Heart left ventricle (tissue), 16 donors: Measurements from ENCODE around the gene VTI1A. TPM values are rescaled to one million over a fixed set of nuclear protein-coding genes. Genes with fewer than 3 reads are reported as not detected.

ENCODE experiments used
- ATAC-seq, 4 donors: fragments of 200-7000 bp; cut with Tn5 transposase; one replicate each; pipeline ENCODE4 v1.9.1; 2020 to 2022; ENCODE audit warnings: moderate library complexity in 4 of 4, mild to moderate bottlenecking in 3 of 4, moderate number of reproducible peaks in 1 of 4
- DNase-seq, 5 donors: peaks; one replicate each; pipeline ENCODE4 v3.0.0-alpha.2; 2020
- H3K27ac ChIP-seq, 12 donors: fragments of 200-600 bp; sonication (generic) in 4 of 12; one replicate each; pipeline versions ENCODE4 v1.5.0 to v1.8.0; 2016 to 2022; ENCODE audit warnings: mild to moderate bottlenecking in 2 of 12
- H3K27me3 ChIP-seq, 9 donors: fragments of 200-600 bp; sonication (generic) in 2 of 9; one replicate each; pipeline versions ENCODE4 v1.5.1 to v1.8.0; 2016 to 2022; ENCODE audit warnings: mild to moderate bottlenecking in 3 of 9
- H3K36me3 ChIP-seq, 9 donors: fragments of 200-600 bp; sonication (generic) in 2 of 9; one replicate each; pipeline versions ENCODE4 v1.5.0 to v1.8.0; 2018 to 2022; ENCODE audit warnings: mild to moderate bottlenecking in 2 of 9
- H3K4me1 ChIP-seq, 12 donors: fragments of 200-600 bp; sonication (generic) in 4 of 12; one replicate each; pipeline versions ENCODE4 v1.5.0 to v1.8.0; 2016 to 2022; ENCODE audit warnings: mild to moderate bottlenecking in 3 of 12
- H3K4me3 ChIP-seq, 12 donors: fragments of 200-600 bp; sonication (generic) in 4 of 12; one replicate each; pipeline versions ENCODE4 v1.5.0 to v1.8.0; 2017 to 2022; ENCODE audit warnings: mild to moderate bottlenecking in 9 of 12, moderate library complexity in 4 of 12
- H3K9me3 ChIP-seq, 12 donors: fragments of 200-600 bp; sonication (generic) in 4 of 12; one replicate each; pipeline versions ENCODE4 v1.5.0 to v1.8.0; 2016 to 2022; ENCODE audit warnings: mild to moderate bottlenecking in 1 of 12
- POLR2A ChIP-seq, 2 donors: fragments of 450-650 bp; IDR thresholded peaks; one replicate each; pipeline ENCODE4 v1.6.1; 2017; ENCODE audit warnings: antibody characterized with exemption in 2 of 2, mild to moderate bottlenecking in 2 of 2, moderate library complexity in 2 of 2
- WGBS, 4 donors: extraction: QIAGEN DNeasy Blood & Tissue Kit in 2 of 4; methylation state at CpG; one replicate each; pipeline versions ENCODE4 v1.1.5 to v1.1.7; 2013 to 2018; 5-methylcytosine and 5-hydroxymethylcytosine counted together
- intact Hi-C, 10 donors: fragments of 100-400 bp; cut with DNase I; formaldehyde crosslinking; loops; one replicate each; pipeline versions ENCODE4 v1.11.1 to v1.14.2; 2022
- polyA plus RNA-seq, 2 donors: library from polyadenylated mRNA; stranded (reverse); fragments of 200-250 nt; gene quantifications; one replicate each; pipeline ENCODE4 v1.2.3, GENCODE V29; 2013
- total RNA-seq, 9 donors: library from RNA; depleted of rRNA in 2 of 9; stranded (reverse); fragments of >200 nt in 2 of 9; fragmentation: NEBNext Ultra II Directional in 3 of 9; extraction: Animal tissue kit (Norgen Biotek cat#: 25700) in 3 of 9; gene quantifications; one replicate each; pipeline versions ENCODE4 v1.1.0 to v1.2.4, GENCODE V29; 2016 to 2023
- TF ChIP-seq, protein P1 (sequence below), 12 donors: fragments of 200-600 bp; sonication (generic) in 4 of 12; IDR thresholded peaks; one replicate each; pipeline versions ENCODE4 v1.5.0 to v1.8.0; 2018 to 2022; ENCODE audit warnings: antibody characterized with exemption in 12 of 12, mild to moderate bottlenecking in 5 of 12
- donor health status: ischemic (EF 13 %, LVEDD 7.1; RV severe dilation, severe dysfunction).
- donor health status: healthy with polysubstance abuse.
- donor health status: DM: no; HTN: yes; CAD: no.
- donor health status: DM: no; HTN: no; CAD: no.
- donor health status: ischemic (EF 25% LVEDD 6.9; RV normal size, moderate dysfunction).
- donor health status: ischemic (EF 25% LVEDD 5.7; RV mildly dilated, moderate dysfunction).
- donor health status: healthy.
- donor health status: DM: yes; HTN: yes; CAD: no.
- donor health status: ischemic (EF 35%, LVEDD 5.7; RV mildly dilated, moderate dysfunction).
- donor health status: nonischemic (EF 11% LVEDD 7.7; RV severe dilation, severe dysfunction).
- donor health status: DM: yes; HTN: yes; CAD: no.
- donor health status: PGD.
- donor health status: ischemic (EF 29% LVEDD 5.4; RV normal size, mild dysfunction).
- donor health status: nonischemic (EF 23%, LVEDD 6.1; RV moderate dilation, normal function).

Gene VTI1A
- total and polyA plus RNA-seq, 11 donors = 6.0 to 33.1 (median 23.2) TPM

- no peak for ATAC-seq
These were observed 355.5 kb downstream of the VTI1A start for GRCh38 chr10:112802411-112803022.

GRCh38 chr10:112803961-112804401 lies 357.0 kb downstream of the VTI1A start:
- ATAC-seq (no peak), DNase-seq (no peak)
- Histone ChIP-seq H3K4me3 (no peak overlapping the region), H3K9me3 (no peaks in the 10 kb centered on the region), H3K27ac (no peak overlapping the region), H3K4me1 (no peaks in the 10 kb centered on the region), H3K27me3 (no peaks in the 10 kb centered on the region), H3K36me3 (no peaks in the 10 kb centered on the region)
- WGBS, 4 donors = 72 to 89% (median 81%) methylated on average over 5 of the region's 5 CpGs
- intact Hi-C loops = no loop called here
- TF ChIP-seq, protein P1, sequence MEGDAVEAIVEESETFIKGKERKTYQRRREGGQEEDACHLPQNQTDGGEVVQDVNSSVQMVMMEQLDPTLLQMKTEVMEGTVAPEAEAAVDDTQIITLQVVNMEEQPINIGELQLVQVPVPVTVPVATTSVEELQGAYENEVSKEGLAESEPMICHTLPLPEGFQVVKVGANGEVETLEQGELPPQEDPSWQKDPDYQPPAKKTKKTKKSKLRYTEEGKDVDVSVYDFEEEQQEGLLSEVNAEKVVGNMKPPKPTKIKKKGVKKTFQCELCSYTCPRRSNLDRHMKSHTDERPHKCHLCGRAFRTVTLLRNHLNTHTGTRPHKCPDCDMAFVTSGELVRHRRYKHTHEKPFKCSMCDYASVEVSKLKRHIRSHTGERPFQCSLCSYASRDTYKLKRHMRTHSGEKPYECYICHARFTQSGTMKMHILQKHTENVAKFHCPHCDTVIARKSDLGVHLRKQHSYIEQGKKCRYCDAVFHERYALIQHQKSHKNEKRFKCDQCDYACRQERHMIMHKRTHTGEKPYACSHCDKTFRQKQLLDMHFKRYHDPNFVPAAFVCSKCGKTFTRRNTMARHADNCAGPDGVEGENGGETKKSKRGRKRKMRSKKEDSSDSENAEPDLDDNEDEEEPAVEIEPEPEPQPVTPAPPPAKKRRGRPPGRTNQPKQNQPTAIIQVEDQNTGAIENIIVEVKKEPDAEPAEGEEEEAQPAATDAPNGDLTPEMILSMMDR (IDR thresholded peaks at IDR 0.05) = no peak
- TF ChIP-seq POLR2A (IDR thresholded peaks at IDR 0.05) = no peak

More at GRCh38 chr10:112802411-112803022, 355.5 kb downstream of the VTI1A start:
- H3K27ac ChIP-seq = no peak overlapping the region
- DNase-seq = no peak
- H3K4me1 ChIP-seq = no peaks in the 10 kb centered on the region
- no peaks in the 10 kb centered on the region for H3K9me3 ChIP-seq
- no peak overlapping the region for H3K4me3 ChIP-seq
- TF ChIP-seq POLR2A (IDR thresholded peaks at IDR 0.05) = no peak
- TF ChIP-seq, protein P1 (IDR thresholded peaks at IDR 0.05) = no peak
- intact Hi-C loops = no loop called here
- no peaks in the 10 kb centered on the region for H3K36me3 ChIP-seq
- 87 to 94% (median 94%) methylated on average over 5 of the region's 5 CpGs for WGBS, 4 donors
- no peaks in the 10 kb centered on the region for H3K27me3 ChIP-seq

DNA sequence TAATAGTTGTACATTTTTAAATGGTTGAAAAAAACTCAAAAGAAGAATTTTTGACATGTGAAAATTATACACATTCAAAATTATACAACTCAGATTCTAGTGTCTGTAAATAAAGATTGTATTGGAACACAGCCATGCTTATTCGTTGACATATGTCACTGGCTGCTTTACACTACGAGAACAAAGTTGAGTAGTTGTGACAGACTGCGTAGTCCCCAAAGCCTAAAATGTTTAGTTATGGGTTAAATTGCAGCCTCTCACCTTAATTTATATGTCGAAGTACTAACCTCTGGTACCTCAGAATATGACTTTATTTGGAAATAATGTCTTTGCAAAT lies 358.2 kb downstream of the VTI1A start:
- H3K36me3 ChIP-seq = no peaks in the 10 kb centered on the region
- no peak for TF ChIP-seq POLR2A (IDR thresholded peaks at IDR 0.05)
- TF ChIP-seq, protein P1 (IDR thresholded peaks at IDR 0.05) = no peak
- intact Hi-C loops = no loop called here
- no peaks in the 10 kb centered on the region for H3K4me1 ChIP-seq
- H3K27me3 ChIP-seq = no peaks in the 10 kb centered on the region
- H3K4me3 ChIP-seq = no peak overlapping the region
- DNase-seq (no peak), ATAC-seq (no peak)
- no peak overlapping the region for H3K27ac ChIP-seq
- WGBS, 4 donors = 90 to 95% (median 91%) methylated on average over 4 of the region's 4 CpGs
- H3K9me3 ChIP-seq = no peaks in the 10 kb centered on the region

DNA sequence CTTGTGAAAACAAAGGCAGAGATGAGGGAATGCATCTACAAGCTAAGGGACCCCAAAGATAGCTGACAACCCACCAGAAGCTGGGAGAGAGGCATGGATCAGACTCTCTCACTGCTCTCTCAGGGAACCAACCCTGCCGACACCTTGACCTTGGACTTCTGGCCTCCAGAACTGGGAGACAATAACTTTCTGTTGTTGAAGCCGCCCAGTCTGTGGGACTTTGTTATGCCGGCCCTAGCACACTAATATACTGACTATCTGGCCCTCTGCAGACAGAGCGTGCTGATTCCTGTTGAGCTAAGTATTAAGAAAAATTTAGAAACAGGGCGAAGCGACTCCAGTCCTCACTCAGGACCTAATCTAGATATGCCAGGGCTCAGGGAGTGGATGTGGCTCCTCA lies 358.7 kb downstream of the VTI1A start:
- H3K4me3 ChIP-seq = no peak overlapping the region
- no peaks in the 10 kb centered on the region for H3K27me3 ChIP-seq
- 97 to 100% (median 99%) methylated on average over 5 to 6 of the region's 6 CpGs for WGBS, 4 donors
- H3K4me1 ChIP-seq = no peaks in the 10 kb centered on the region
- intact Hi-C loops = no loop called here
- no peak for DNase-seq
- no peak for ATAC-seq
- no peaks in the 10 kb centered on the region for H3K9me3 ChIP-seq
- H3K27ac ChIP-seq = no peak overlapping the region
- H3K36me3 ChIP-seq = no peaks in the 10 kb centered on the region
- TF ChIP-seq POLR2A (IDR thresholded peaks at IDR 0.05) = no peak
- TF ChIP-seq, protein P1 (IDR thresholded peaks at IDR 0.05) = no peak
